Fibroblast of mammary gland (primary cell): ENCODE data around the gene CYSRT1.

Experiments used
- DNase-seq: peaks from one replicate; pipeline ENCODE4 v3.0.0-alpha.2; 2010; ENCODE audit warnings: low read depth
- H3K4me3 ChIP-seq: 2 replicates; pipeline ENCODE4 v1.5.1; 2011; ENCODE audit warnings: low read depth, mild to moderate bottlenecking, low read length, moderate library complexity; ENCODE audit not compliant: control insufficient read depth
- CTCF ChIP-seq: conservative IDR thresholded peaks from 2 replicates; pipeline ENCODE4 v1.5.1; 2011; ENCODE audit warnings: low read depth, low read length, inconsistent platforms; ENCODE audit not compliant: control insufficient read depth, insufficient read depth

The CYSRT1 gene

GRCh38 chr9:137230705-137231371 lies 5.9 kb downstream of the CYSRT1 start, which contains the start of gene SLC34A3:
TSS of gene SLC34A3 (plus strand) at chr9:137230901. CDS start at chr9:137231703, 802 bp downstream.
- no peak for TF ChIP-seq CTCF
- H3K4me3 ChIP-seq: no peak within 1 kb of the TSS
- no peak for DNase-seq

- no peak overlapping the region for H3K4me3 ChIP-seq
- DNase-seq: no peak
Observed at GRCh38 chr9:137231372-137232039, 6.5 kb downstream of the CYSRT1 start.

GRCh38 chr9:137232101-137232500 lies 7.1 kb downstream of the CYSRT1 start:
- H3K4me3 ChIP-seq: no peak overlapping the region
- TF ChIP-seq CTCF: no peak
- DNase-seq: no peak

More at GRCh38 chr9:137231372-137232039, 6.5 kb downstream of the CYSRT1 start:
- TF ChIP-seq CTCF: no peak

GRCh38 chr9:137232510-137232909 lies 7.5 kb downstream of the CYSRT1 start:
- H3K4me3 ChIP-seq: no peak overlapping the region
- TF ChIP-seq CTCF: no peak
- DNase-seq: no peak

- DNase-seq: no peak
- no peak overlapping the region for H3K4me3 ChIP-seq
- TF ChIP-seq CTCF: no peak
Observed at GRCh38 chr9:137233143-137233980, 8.4 kb downstream of the CYSRT1 start.

GRCh38 chr9:137234055-137234697 lies 9.2 kb downstream of the CYSRT1 start:
- TF ChIP-seq CTCF: no peak
- DNase-seq: no peak
- no peak overlapping the region for H3K4me3 ChIP-seq
